Chondrocyte (in vitro differentiated cells): ENCODE results near the gene ATP10A. TPM values are rescaled to one million over a fixed set of nuclear protein-coding genes. Genes with fewer than 3 reads are reported as not detected.
"Not testable (repeated sequence)": the region's sequence is repeated elsewhere in the genome, so short reads cannot be mapped to it uniquely, and the experiment has no call there.

Experiments
- DNase-seq: peaks from one replicate; pipeline ENCODE4 v3.0.0; 2021; ENCODE audit warnings: mixed read lengths, low spot score
- H3K27ac Mint-ChIP-seq: one replicate; pipeline ENCODE4 v1.8.0; 2021; ENCODE audit warnings: mild to moderate bottlenecking, moderate library complexity, mixed read lengths; ENCODE audit not compliant: unreplicated experiment
- H3K27me3 Mint-ChIP-seq: 2 replicates; pipeline ENCODE4 v1.8.0; 2021; ENCODE audit warnings: low read depth, mixed read lengths
- H3K36me3 Mint-ChIP-seq: 2 replicates; pipeline ENCODE4 v1.8.0; 2021; ENCODE audit warnings: low read depth, mixed read lengths
- H3K4me1 Mint-ChIP-seq: 2 replicates; pipeline ENCODE4 v1.8.0; 2021; ENCODE audit warnings: low read depth, mild to moderate bottlenecking, mixed read lengths
- H3K4me3 Mint-ChIP-seq: one replicate; pipeline ENCODE4 v1.8.0; 2021; ENCODE audit warnings: mild to moderate bottlenecking, moderate library complexity, mixed read lengths; ENCODE audit not compliant: unreplicated experiment
- H3K9me3 Mint-ChIP-seq: 2 replicates; pipeline ENCODE4 v1.8.0; 2021; ENCODE audit warnings: low read depth, mixed read lengths
- CTCF ChIP-seq: fragments of 200-600 bp; sonication (generic); IDR thresholded peaks from 2 replicates; pipeline ENCODE4 v1.5.0; 2021; ENCODE audit warnings: antibody characterized with exemption, mild to moderate bottlenecking, moderate library complexity
- total RNA-seq: library from RNA; stranded (reverse); gene quantifications from 3 replicates; pipeline ENCODE4 v1.2.1, GENCODE V29; 2021

ATP10A gene
- total RNA-seq, 1 donor from 2014 or later = 163 TPM

GRCh38 chr15:25774871-25775270 is 88.3 kb downstream of the ATP10A start:
- H3K27me3 Mint-ChIP-seq = no peaks in the 10 kb centered on the region
- H3K4me3 Mint-ChIP-seq = peak overlapping the region; percentile 20
- peaks cover 94% of the 10 kb centered on the region for H3K4me1 Mint-ChIP-seq
- no peaks in the 10 kb centered on the region for H3K9me3 Mint-ChIP-seq
- no peak for TF ChIP-seq CTCF
- H3K36me3 Mint-ChIP-seq = peaks cover 26% of the 10 kb centered on the region
- peak overlapping the region; percentile 93 for H3K27ac Mint-ChIP-seq
- DNase-seq = no peak

GRCh38 chr15:25773248-25773647 is 89.9 kb downstream of the ATP10A start:
- Mint-ChIP-seq H3K9me3 (no peaks in the 10 kb centered on the region), H3K36me3 (peaks cover 19% of the 10 kb centered on the region), H3K27me3 (no peaks in the 10 kb centered on the region), H3K4me1 (peaks cover 92% of the 10 kb centered on the region), H3K27ac (peak overlapping the region; percentile 81), H3K4me3 (no peak overlapping the region)
- TF ChIP-seq CTCF = no peak
- no peak for DNase-seq

DNA sequence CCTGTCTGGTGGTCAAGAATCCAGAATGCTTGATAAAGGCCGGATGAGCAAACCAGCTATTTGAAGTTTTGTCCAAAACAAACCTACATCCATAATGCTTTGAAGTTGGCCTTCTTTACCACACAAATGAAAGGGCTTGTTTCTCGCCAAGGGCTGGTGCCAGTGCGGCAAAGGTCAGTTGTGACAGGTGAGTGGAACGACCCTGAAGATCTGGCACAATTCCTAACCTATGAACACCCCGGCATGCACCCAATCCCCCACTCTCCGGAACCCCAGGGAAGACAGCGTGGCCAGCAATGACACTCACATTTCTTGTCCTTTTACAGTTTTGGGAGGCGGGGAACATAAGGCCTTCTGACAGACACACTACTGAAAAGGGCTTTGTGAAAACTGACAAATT is 90.6 kb downstream of the ATP10A start:
- Mint-ChIP-seq H3K27ac (peak overlapping the region; percentile 81), H3K36me3 (peaks cover 16% of the 10 kb centered on the region), H3K27me3 (no peaks in the 10 kb centered on the region), H3K4me1 (peaks cover 90% of the 10 kb centered on the region), H3K4me3 (no peak overlapping the region), H3K9me3 (no peaks in the 10 kb centered on the region)
- DNase-seq = no peak
- TF ChIP-seq CTCF = no peak

- DNase-seq = not testable (repeated sequence)
These were observed 91.4 kb downstream of the ATP10A start for GRCh38 chr15:25771736-25772135.

GRCh38 chr15:25771338-25771706 is 91.8 kb downstream of the ATP10A start:
- no peak for DNase-seq
- no peak overlapping the region for H3K4me3 Mint-ChIP-seq
- no peaks in the 10 kb centered on the region for H3K9me3 Mint-ChIP-seq
- peak; percentile 57 for TF ChIP-seq CTCF
- peaks cover 85% of the 10 kb centered on the region for H3K4me1 Mint-ChIP-seq
- H3K27ac Mint-ChIP-seq = peak overlapping the region; percentile 81
- no peaks in the 10 kb centered on the region for H3K27me3 Mint-ChIP-seq
- peaks cover 17% of the 10 kb centered on the region for H3K36me3 Mint-ChIP-seq

More at GRCh38 chr15:25771736-25772135, 91.4 kb downstream of the ATP10A start:
- not testable (repeated sequence) for H3K27me3 Mint-ChIP-seq, H3K4me3 Mint-ChIP-seq, H3K9me3 Mint-ChIP-seq
- Mint-ChIP-seq H3K4me1 (peaks cover 85% of the 10 kb centered on the region), H3K27ac (peak overlapping the region; percentile 81), H3K36me3 (peaks cover 17% of the 10 kb centered on the region)

DNA sequence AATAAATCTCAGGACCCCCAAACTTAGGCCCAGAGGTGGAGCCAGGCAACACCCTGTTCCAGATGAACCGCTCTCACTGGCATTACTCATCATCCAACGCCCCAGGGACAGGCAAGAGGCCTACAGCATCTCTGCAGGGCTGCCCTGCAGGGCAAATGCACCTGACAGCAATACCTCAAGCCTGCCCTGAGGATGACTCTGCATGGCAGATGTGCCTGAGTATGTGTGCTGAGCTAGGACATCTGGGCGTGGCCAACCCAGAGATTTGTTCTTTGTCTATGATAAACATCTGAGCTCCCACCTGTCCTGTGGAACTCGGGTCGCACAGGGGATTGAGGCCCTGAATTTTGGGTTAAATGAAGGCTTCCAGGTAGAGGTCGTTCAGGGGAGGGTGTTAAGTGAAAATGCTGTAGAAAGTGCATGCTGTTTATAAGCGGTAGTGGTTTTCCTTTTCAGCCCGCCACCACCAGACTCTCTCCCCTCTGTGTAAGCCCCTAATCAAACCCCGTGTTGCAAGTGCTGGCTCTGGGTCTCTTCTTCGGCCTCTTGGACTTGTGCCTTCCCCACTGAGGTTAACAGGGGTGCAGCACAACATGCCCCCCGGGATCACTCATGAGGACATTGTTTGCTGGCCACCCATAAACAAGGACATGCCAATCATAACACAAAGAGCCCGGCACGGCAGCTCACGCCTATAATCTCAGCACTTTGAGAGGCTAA is 92.3 kb downstream of the ATP10A start:
- H3K4me1 Mint-ChIP-seq = peaks cover 85% of the 10 kb centered on the region
- no peaks in the 10 kb centered on the region for H3K9me3 Mint-ChIP-seq
- H3K27ac Mint-ChIP-seq = peak overlapping the region; percentile 81
- H3K27me3 Mint-ChIP-seq = no peaks in the 10 kb centered on the region
- no peak for DNase-seq
- TF ChIP-seq CTCF = no peak
- peaks cover 22% of the 10 kb centered on the region for H3K36me3 Mint-ChIP-seq
- no peak overlapping the region for H3K4me3 Mint-ChIP-seq
